TTC549 (cell line): ENCODE results near the gene RASSF8.

ENCODE experiments used
- FAIRE-seq: peaks from 2 replicates; lab custom pipeline; 2012; peaks lifted over from hg19 to GRCh38; lab: Jason Lieb, UNC

RASSF8 gene

DNA sequence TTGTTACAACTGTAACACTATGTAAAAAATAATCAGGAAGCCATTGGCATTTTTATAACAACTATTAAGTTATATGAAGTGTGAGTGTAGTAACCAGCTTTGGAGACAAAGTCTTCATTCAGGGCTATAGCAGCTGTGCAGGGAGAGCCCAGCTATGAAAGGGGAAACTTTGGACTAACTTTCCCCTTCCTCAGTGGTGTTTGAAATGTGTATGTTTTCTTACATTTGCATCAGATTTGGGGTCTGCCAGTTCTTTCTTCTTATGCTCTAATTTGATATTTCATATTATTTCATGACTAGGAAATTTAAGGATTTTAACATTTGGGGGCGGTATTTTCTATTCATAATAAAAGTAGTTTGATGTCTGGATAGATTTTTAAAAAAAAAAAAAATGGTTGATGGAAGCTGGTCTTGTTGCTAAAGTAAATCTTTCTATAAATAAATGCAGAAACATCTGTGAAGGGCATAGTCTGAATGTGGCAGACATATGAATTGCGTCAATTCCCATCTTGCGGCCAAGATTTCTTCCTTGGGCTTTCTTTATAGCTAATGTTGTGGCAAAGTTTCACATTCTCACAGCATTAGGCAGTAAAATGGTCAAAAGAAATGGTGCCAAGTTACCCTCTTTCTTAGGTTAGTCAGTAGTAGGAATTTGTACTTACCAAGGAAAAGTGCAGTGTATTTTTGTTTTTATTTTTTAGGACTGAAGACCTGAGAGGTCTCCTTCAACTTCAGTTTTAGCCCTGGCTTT is 35.6 kb downstream of the RASSF8 start:
- no peak for FAIRE-seq

DNA sequence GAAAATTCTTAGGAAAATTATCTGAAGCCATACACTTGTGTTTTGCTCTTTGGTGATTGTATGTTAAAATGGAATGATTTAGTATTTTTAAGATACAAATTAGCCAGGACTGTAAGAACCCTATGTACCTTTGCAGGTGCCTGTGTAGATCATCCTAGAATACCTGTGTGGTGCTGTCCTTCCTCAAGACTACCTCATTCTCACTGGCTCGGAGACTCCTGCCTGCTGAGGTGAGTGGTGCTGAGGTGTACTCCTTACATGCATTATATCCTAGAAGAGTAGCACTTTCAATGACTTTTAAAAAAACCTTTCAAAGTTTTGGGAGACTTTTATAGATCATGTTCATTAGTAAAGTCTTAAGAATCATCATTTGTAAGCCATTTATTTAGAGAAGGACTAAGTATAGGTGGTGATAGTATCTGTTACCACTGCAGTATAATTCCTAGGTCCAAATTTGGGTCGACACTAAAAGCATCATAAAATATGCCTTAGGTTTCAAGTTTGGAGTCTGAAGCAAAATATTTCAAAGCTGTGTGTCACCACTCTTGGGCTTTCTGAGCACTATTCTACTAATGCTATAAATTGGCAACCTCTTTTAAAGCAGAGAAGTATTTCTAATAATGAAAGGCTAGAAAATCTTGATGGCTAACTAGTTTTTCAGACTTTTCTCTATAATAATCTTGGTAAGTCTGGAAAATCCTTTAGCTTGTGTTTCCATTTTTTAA is 36.6 kb downstream of the RASSF8 start:
- FAIRE-seq, result no peak

DNA sequence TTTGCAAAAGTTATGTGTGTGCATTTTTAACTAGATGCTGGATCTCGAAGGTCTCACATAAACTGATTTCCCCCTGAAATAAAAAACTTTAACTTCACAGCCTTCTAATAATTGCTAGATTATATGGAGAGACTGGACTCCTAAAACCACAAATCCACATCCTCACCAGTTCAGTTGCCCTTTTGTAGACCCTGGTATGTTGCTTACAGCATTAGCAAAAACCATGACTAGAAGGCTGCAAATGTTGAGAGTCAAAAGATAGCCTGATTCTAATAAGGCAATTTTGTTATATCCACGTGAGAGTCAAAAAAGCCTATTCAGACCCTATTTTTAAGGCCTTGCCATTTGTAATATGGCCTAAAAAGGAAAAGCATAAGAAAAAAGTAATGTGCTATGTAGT is 37.4 kb downstream of the RASSF8 start:
- no peak for FAIRE-seq

DNA sequence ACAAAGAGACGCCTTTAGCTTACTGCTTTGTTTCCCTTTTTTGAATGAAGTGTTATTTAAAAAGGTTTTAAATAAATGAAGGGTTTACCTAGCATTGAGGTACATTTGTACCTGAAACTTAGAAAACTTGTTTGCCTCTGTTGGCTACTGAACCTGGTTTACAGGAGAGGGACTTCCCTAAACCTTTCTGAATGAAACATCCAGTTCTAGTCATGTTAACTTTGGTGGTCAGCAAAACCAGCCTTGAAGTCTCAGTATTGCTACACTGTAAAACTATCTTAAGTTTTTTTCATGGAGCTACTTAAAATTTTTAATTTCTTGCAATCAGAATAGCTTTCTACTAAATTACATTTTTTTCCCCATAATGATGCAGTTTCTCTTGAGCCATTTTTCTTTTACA is 38.2 kb downstream of the RASSF8 start:
- FAIRE-seq, result no peak

DNA sequence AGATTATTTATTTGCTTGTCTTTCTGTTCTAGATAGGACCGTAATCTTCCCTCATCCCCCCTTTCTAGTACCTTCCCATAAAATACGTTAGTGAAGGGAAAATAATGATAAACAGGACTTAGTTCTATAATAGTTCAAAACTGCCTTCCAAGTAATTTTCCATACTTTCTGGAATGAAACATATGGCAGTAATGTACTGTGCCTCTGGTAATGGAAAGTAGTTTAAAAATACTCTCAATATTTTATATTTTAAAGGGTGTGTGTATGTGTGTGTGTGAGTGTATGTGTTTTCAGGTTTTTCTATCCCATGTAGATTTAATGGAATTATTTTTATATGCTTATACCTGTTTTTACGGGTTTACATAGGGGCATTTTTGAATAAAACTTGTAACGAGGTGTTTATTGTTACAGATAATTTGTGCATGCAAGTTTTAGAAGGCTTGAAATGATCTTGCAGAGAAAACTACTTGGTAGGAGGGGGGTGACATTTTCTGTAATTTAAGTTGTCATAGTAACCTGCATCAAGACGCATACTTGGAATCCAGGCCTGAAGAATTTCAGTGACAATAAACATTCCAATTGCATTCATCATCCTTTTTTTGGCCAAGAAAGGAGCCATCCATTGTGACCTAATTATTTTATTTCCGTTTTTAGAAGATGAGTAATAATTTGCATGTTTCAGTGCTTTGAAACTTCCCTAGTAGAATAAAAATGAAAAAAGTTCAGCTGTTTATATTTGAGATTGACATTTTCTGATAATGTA is 38.9 kb downstream of the RASSF8 start:
- no peak for FAIRE-seq

DNA sequence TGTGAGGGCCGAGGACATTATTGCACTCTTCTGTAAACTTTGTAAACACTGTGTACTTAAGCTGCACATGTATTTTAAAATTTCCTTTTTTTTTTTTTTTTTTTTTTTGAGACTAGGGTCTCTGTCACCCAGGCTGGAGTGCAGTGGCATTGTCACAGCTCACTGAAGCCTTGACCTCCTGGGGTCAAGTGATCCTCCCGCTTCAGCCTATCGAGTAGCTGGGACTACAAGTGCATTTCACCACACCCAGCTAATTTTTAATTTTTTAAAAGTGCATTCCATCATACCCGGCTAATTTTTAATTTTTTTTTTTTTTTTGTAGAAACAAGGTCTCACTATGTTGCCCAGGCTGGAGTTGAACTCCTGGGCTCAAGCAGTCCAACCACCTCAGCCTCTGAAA is 42.4 kb downstream of the RASSF8 start:
- FAIRE-seq, result no peak

DNA sequence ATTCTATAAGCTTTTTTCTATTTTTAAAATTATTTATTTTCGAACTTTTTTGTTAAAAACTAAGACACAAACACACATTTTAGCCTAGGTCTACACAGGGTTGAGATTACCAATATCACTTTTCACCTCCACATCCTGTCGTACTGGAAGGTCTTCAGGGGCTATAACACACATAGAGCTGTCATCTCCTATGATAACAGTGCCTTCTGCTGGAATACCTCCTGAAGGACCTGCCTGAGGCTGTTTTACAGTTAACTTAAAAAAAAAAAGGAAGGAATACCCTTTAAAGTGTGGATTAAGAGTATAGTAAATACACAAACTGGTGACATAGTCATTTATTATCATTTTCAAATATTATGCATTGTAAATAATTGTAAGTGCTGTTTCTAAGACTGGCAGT is 43.0 kb downstream of the RASSF8 start:
- FAIRE-seq, result no peak

DNA sequence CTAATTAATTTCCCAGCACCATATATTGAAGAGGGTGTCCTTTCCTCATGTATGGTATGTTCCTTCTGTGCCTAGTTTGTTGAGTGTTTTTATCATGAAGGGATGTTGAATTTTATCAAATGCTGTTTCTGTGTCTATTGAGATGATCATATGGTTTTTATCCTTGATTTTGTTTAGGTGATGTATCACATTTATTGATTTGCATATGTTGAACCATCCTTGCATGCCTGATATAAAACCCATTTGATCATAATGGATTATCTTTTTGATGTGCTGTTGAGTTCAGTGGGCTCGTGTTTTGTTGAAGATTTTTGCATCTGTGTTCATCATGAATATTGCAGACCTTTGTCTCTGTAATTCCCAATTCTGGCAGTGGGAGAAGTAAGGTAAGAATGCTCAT is 44.6 kb downstream of the RASSF8 start:
- FAIRE-seq, result no peak

DNA sequence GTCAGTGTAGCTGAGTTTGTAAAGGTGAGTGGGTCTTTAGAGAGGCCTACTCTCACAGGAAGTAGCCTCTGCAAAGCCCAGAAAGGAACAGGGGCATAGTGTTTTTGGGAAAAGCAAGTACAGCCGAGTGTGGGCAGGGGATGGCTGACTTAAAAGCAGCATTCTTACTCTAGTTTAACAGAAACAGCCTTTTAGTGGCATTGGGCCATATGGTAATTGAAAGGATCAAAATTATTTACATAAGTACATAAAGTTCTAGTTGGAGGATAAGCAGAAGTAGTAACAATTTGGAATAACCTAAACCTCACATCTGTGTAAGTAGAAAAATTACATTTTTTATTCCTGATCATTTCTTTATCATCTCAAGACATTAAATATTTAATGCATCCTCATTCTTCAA is 49.1 kb downstream of the RASSF8 start:
- FAIRE-seq, result no peak

DNA sequence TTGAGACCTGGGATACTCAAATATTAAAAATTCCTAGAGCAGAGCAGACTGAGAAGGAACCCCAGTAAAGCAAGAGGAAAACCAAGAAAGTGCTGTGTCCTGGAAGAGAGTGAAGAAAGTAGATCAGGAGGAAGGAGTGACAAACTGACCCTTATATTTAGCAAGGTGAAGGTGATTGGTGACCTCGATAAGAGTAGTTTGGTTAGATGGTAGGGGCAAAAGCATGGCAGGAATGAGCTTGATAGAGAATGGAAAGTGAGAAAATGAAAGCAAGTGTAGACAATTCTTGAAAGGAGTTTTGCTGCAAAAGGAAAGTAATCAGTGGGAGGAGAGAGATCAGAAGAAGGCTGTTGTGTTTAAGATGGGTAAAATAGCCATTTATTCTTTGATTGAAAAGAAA is 51.1 kb downstream of the RASSF8 start:
- no peak for FAIRE-seq

DNA sequence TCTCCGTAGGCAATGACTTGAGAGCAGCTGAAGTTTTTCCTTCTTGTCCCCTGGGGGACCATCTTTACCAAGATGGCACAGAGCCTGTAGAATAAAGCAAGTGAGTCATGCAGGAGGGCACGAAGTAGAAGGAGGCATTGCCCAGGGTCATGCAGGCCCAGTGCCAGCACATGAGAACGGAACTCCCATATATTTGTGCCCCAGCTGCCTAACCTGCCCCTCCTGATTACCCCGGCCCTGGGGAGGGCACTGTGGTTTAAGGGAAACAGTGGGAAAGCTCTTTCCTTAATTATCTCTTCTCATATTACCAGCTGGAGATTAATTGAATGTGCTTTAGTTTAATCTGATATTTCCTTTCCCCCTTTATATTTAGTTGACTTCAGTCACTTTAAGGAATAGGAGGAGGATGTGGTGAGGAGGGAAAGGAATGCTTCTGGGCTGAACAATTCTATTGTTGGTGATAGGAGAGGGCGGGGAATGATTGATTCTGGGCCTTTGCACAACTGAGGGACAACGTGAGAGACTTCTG is 51.9 kb downstream of the RASSF8 start:
- FAIRE-seq, result no peak

DNA sequence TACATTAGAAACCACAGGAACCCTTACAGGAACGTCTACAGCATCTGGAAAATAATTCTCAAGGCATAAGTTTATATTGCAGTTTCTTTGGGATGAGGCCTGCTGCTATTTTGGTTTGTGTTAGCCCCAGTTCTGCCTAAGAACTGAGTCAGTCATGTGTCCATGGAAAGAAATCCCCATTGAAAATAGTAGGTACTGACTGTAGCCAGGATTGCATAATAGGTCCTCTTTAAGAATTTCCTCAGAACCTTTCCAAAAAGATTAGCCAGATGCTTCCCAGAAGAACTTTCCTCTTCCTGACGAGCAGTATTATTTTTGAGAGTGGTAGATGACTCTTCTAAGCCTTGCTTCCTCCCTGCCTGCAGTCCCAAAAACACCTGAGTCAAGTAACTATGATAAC is 52.6 kb downstream of the RASSF8 start:
- FAIRE-seq, result no peak

DNA sequence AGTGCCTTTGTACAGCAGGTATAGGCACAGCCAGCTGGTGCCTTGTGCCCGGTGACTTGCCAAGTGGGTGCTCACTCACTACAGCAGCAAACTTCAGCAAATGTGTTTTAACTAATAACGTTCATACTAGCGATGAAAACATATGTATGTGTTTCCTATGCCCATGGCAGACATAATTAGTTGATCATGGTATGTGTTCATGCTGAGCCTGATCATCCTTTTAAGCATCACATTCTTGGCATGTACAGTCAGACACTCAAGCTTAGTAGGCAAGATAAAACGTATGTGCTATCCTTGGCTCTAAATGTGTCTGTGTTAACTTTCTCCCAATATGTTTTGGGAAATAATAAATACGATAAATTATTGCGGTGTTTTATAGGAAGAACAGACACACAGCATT is 55.6 kb downstream of the RASSF8 start:
- no peak for FAIRE-seq

DNA sequence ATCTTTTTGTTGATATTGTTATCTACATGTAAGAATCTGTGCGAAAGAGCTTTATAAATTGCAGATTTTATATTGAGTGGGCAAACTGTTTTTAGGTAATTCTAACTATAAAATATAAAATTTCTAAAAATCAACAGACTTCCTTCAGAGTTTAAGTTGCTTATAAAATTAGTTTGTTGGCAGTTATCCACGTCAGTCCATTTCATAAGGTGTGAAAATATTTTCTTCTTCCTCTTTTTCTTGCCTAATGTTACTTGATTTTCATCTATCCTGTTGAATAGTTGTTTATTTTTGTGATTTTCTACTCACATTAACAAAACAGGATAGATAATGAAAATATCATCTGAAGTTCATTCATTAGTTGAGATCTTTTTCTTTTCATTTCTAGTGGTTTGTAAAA is 58.0 kb downstream of the RASSF8 start:
- no peak for FAIRE-seq

DNA sequence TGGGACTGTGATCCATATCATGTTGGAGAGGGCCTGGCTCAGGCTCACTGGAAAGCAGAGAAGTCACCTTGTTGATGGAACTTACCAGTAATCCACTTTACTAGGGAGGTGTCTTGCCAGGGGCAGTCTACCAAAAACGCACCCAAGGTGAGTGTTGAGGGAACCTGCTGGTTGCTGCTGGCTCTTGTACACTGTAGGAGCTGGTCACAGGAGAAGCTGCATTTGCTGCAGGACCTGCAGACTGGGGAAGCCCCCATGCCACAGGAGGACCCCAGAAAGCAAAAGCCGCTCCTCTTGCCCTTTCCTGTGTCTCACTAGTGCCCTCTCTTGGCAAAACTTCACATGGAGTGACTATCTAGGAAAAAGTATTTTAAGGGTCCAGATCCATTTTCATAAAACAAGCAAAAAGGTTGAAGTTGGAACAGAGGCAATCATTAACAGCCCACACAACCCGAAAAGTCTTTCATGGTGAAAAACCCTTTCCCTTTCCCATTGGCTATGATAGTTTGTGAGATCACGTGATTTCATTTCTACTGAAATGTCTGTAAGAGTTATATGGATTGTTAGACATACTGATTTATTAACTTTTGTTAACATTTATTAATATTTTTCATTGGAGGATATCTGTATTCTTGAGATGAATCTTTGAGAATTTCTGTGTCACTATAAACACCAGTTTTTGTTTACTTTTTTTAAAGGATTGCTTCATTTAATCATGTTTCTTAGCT is 59.2 kb downstream of the RASSF8 start:
- FAIRE-seq, result no peak

DNA sequence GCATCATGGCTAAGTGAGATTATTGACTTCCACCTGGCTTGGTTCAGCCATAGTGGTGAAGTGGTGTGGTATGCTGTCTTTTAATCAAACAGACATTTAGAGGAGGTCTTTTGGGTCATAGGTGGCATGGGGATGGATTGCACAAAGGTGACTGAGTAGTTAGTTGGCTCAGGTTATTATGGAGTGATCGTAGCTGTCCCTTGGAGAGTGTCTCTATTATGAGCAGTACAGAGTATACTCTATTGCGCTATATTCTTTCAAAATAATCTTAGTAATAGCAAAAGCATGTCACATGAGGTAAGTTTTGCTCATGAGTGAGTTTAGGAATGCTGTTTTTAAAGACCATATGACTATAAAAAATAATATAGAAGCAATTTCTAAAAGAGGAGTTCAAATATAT is 60.4 kb downstream of the RASSF8 start:
- no peak for FAIRE-seq

DNA sequence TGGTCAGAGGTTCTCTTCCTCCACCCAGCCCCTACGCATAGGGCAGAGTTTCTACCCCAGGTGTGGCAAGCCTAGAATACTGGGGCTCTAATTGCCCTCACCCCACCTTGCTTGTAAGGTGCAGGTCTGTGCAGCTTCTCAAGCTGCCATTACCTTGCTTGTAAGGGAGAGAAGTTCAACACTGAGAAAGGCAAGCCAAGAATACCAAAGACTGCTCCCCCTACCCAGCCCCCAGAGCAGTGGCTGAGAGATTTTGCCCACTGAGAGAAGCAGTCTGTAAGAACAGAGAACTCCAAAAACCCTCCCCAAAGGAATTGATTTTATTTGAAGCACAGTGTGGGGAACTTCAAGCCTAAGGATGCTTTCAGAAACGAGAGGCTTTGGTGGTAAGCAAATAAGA is 63.1 kb downstream of the RASSF8 start:
- no peak for FAIRE-seq

DNA sequence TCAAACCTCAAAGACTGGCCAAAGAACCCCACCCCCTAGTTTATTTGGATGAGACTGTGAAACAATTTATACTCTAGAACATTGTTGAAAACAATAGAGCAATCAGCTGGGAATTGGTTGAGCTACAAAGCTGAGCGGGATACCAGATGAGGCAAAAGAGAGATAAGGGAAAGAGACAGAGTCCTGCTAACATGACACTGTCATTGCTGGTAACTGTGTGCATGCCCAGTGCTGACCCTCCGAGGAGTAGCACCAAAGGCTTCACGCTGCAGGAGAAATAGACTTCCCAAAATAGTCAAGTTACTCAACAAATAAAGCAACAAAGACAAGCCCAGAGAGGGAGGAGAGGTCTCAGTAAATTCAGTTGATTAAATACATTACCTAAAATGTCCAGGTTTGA is 63.6 kb downstream of the RASSF8 start:
- FAIRE-seq, result no peak

DNA sequence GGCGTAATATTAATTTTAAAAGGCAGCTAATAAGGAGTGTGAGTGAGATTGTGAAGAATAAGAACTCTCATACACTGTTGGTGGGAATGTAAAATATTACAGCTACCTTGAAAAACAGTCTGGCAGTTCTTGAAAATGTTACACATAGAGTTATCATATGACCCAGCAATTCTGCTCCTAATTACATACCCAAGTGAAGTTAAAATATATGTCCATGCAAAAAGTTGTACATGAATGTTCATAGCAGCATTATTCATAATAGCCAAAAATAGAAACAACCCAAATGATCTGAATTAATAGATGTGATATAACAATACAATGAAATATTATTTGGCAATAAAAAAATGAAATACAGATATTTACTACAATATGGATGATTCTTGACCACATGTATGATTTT is 68.2 kb downstream of the RASSF8 start:
- FAIRE-seq, result no peak

DNA sequence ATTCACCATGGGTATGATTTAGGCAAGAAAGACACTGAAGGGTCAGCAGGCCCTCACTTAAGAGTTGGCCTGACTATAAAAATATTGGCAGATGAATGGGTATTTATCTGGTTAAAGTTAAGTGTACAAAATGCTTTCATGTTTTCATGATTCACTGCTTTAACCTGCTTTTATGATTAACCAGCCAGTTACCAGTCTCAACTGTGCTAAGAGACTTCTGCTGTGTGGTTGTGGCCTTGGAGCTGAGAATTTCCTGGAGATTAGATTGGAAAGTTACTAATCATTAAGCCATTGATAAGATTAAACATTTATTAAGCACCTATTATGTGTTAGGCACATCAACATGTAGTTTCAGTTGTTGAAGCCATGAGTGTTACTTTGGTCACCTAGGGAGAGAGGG is 68.9 kb downstream of the RASSF8 start:
- no peak for FAIRE-seq

DNA sequence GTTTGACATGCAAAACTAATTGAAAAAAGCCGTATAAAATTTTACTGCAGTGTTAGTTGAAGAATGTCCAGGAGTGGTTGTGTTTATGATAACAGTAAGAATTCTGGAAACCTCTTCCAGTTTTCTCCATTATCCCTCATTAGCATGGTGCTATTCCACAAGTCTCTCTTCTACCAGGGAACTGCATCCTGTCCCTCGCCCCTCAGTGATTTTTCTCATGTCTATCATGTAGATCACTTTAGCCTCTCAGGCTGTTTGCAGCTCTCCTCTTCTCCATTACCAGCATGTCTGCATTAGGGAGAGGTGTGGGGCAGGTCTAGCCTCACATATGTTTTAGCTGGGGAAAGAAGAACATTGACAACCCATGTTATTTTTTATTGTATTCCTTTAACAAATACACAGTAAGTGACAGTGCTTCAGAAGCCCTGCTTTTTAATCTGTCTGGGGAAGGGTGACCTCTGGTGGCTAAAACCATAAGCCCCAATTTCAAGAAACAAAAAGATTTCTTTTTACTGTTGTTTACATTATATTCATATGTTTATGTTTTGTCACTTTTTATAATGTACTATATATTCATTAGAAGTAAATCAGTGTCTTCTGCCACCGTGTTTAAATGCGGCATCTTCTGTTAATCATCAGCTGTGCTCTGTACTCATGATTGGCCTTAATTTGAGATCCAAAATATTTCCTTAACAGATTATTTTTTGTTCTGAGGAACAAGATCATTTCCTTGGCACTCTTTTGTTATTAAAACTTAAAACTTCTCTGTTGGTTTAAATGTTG is 70.7 kb downstream of the RASSF8 start:
- FAIRE-seq, result peak; percentile 88

DNA sequence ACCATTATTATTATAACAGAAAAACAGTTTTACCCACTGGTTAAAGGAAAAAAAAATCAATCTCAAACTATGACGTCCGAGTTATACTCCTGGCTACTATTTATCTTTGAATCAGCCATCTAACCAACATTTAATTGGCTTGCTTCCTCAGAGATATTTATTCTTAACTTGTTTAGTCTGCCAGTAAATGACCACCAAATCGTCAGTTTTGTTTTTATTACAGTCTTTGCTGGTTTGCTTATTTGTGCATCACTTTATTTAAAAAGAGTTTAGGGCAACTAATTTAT is 71.2 kb downstream of the RASSF8 start:
- FAIRE-seq, result no peak
